GM19463 (cell line): ENCODE measurements around the gene PRKCSH.
"Not testable (repeated sequence)": the region's sequence is repeated elsewhere in the genome, so short reads cannot be mapped to it uniquely, and the experiment has no call there.

ENCODE experiments used
- ATAC-seq: cut with Tn5 transposase; IDR thresholded peaks from one replicate; pipeline ENCODE4 v1.9.1; 2021; ENCODE audit warnings: mild to moderate bottlenecking, moderate library complexity; ENCODE audit not compliant: unreplicated experiment

Gene PRKCSH

DNA sequence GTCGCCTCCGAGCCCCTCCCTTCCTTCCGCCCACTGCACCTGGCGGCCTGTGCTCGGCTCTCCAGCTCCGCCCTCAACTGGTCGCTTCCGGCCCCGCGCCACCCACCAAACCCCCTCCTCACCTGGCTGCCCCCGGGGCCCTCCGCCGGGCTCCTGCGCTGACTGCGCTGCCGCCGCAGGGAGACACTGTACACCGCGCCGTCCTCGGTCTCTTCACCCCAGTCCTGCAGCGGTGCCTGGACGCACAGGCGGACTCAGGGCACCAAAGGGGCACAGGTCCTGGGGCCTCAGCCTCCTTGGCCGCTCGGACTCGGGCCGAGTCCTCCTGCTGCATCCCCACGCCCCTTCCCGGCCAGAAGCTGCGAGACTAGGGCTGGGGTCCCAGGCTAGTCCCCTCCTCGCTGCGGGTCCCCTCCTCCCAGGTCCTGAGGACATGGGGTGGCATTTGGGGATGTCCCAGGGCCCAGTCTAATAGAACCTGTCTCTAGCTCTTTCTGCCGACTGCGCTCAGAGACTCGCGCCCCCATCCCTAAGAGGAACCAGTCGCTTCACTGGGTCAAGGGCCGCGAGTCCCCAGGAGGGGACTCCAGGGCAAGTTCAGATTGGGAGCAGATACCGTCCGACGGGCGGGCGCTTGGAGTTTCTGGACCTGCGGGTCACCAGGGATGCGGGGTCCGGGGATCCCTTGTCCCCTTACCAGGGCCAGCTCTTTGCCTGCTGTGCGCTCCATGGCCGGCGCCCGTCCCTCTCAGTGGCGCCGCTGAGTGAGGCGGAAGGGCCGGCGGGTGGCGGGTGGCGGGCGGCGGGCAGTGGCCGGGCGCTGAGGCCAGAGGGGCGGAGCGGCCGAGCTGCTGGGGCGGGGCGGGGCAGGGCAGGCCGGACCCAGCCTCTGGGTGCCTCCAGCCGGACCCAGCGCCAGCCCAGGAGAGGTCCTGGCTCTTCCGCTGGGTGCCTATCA is 16.6 kb upstream of the PRKCSH start, which contains the start of gene RGL3:
Gene RGL3 (minus strand): TSS at position 766 of the 958 bp plus-strand sequence. CDS start 36 bp downstream, at position 730.
- no peak for ATAC-seq

DNA sequence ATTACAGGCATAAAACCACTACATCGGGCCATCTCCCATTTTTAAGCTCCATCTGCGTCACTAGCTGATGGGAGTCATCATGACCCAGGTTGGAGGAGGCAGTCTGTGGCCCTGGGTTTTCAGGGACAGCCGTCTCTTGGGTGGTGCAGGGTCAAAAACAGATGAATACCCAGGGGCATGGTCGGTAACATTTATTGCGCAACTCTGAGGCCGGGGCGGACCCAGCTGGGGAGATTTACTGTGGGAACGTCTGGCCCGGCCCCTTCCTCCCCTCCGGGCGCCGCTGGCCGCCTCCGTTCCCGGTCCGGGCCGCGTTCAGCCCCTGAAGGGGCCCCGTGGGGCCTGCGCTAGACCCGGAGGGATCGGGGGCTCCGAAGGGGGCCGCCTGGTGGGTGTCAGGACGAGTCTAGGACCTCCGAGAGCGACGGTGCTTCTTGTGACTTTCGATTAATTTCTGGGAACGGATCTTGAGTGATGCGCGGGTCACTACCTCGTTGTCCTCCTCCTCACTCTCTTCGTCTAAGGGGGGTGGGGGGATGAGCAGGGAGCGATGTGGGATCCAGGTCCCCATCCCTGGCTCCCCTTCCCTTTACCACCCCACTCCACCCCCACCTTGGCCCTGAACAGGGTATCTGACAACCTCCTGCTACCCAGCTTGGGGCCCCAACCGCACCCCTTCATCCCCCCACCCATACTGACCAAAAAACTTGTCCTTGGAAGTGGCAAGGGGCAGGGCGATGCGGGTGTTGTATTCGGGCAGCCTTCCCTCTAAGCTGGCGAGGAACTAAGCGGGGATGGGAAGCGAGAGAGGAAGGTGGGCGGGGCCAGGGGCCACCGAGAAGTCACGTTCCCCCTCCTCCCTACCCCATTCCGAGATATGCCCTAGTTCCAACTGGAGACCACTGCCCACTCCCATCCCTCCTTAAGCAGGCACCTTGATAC is 14.7 kb upstream of the PRKCSH start:
- no peak for ATAC-seq

- peak; percentile 29 for ATAC-seq
Observed at GRCh38 chr19:11421371-11422098, 13.9 kb upstream of the PRKCSH start.

DNA sequence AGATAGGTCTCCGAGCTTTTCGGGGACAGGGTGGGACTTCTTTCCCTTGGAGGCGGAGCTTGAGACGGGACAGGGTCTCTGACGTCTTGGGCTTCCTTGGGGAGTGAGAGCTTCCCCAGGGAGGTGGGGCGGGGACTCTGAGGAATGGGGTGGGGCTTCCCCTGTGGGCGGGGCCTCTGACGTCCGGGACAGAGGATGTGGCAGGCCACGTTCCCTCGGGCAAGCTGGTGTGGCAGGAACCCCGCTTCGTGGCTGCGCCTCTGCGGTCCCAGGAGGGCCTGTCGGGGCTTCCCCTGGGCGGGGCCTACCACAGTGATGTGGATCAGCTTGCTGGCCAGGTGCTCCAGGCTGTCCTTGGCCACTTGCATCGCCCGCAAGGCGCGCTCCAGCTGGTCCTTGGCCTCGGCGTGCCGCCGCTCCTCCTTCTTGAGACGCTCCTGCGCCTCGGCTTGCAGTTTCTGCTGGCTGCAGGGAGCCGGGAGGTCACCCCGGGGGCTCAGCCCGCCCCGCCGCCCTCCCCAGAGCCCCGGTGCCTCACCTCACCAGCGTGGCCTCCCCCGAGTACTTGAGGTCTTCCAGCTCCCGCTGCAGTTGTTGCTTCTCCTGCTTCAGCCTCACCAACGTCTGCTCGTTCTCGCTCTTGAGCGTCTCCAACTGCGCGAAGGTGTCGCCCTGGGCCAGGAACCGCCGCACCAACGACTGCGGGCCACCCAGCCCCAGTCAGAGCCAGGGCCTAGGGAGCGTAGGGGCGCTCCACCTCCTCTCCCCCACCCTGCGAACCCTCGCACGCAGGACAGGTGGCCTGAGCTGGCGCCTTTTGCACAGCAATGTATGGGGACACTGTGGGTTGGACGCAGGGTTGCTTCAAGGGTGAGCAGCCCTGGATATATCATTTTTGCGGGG is 13.0 kb upstream of the PRKCSH start:
- peak; percentile 44 for ATAC-seq

DNA sequence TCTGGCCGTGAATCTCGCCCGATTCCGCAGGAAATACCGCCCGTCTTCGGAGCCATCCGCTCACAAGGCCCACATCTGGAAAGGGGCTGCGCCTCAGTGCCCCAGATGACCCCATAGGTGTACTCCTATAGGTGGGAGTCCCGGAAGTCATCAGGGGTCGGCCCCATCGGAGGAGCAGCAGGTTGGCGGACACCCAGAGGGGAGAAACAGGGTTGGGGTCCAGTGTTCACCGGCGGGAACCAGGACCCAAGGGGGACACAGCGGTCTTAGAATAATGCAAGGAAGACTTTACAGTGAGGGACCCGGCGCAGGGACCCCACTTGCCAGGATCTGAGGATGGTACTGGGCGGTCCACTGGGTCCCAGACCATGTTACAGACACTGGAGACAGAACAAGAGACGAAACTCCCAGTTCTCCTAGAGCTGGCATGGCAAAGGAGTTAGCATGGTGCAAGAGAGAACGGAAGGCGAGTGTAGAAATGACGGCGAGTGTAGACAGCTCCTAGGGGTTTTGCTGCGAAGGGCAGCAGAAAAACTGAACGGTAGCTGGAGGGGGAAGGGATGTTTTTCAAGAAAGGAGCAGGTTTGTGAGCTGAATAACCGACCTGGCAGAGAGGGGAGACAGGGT is 12.2 kb upstream of the PRKCSH start:
- no peak for ATAC-seq

GRCh38 chr19:11423791-11424181 is 11.6 kb upstream of the PRKCSH start:
- no peak for ATAC-seq

- no peak for ATAC-seq
Observed at GRCh38 chr19:11425719-11426457, 9.5 kb upstream of the PRKCSH start.

- ATAC-seq = no peak
Observed at GRCh38 chr19:11426656-11427055, 8.8 kb upstream of the PRKCSH start.

DNA sequence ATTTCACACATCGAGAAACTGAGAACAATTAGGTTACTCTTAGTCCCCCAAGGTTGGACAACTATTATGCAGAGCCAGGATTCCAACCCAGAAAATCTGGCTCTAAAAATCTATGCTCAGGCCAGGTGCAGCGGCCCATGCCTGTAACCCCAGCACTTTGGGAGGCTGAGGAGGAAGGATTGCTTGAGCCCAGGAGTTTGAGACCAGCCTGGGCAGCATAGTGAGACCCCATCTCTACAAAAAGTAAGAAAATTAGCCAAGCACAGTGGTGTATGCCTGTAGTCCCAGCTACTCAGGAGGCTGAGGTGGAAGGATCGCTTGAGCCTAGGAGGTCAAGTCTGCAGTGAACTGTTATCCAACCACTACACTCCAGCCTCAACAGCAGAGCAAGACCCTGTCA is 1.9 kb upstream of the PRKCSH start:
- ATAC-seq = not testable (repeated sequence)

DNA sequence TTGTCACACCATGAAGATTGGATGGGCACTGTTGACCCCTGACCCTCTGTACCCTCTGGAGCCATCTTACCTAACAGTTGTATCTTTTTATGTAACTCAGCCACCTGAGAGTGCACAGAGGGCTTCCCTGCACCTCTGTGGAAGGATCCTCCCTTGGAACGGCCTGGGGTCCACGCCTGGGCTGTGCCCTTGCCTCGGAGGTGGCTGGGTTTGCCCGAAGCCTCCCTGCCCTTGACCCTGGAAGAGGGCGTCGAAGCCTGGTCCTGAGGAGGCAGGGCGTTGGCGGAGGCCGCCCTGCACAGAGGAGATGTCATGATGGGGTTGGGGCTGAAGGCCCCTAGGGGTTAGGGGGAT is 755 bp upstream of the PRKCSH start:
- no peak for ATAC-seq

- no peak for ATAC-seq
Observed at GRCh38 chr19:11435833-11436313, 438 bp downstream of the PRKCSH start.

- no peak for ATAC-seq
Observed at GRCh38 chr19:11437955-11438354, 2.5 kb downstream of the PRKCSH start.

- ATAC-seq = no peak
Observed at GRCh38 chr19:11444059-11444458, 8.6 kb downstream of the PRKCSH start.

DNA sequence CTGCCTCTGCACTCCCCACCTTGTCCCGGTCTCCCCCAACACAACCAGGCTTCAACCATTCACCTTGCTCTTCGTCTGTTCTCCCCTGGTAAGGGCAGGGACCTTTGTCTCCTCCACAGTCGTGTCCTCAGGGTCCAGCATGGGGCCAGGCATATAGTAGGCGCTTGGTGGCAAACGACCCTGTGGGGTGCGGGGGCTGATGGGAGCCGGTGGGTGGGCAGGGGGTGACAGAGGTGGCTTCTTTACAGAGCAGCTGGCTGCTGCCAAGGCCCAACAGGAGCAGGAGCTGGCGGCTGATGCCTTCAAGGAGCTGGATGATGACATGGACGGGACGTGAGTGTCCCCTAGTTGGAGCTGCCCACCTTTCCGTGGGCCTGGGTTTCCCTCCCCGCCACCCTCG is 9.7 kb downstream of the PRKCSH start:
- no peak for ATAC-seq

- ATAC-seq = no peak
Observed at GRCh38 chr19:11446271-11446651, 10.8 kb downstream of the PRKCSH start.

- ATAC-seq = no peak
Observed at GRCh38 chr19:11446652-11447301, 11.3 kb downstream of the PRKCSH start.

GRCh38 chr19:11447347-11448262 is 12.2 kb downstream of the PRKCSH start:
- ATAC-seq = no peak
